ENCODE results near the gene CYP3A4. TPM values are rescaled to one million over a fixed set of nuclear protein-coding genes. Genes with fewer than 3 reads are reported as not detected.
"Not testable (repeated sequence)": the region's sequence is repeated elsewhere in the genome, so short reads cannot be mapped to it uniquely, and the experiment has no call there.

Gene CYP3A4
- total and polyA plus RNA-seq, 4 donors = 0.37 TPM; not detected in 3

GRCh38 chr7:99762680-99763327 is 21.2 kb downstream of the CYP3A4 start:
- no peak for TF ChIP-seq CTCF (IDR thresholded peaks at IDR 0.05; ENCODE audit: control extremely low read depth, extremely low read depth)
- peak; percentile 53 for ATAC-seq (ENCODE audit: insufficient read depth, low FRiP score)
- H3K4me3 ChIP-seq = no peak overlapping the region
- no peaks in the 10 kb centered on the region for H3K36me3 ChIP-seq (ENCODE audit: control insufficient read depth in 4 of 4, insufficient read depth in 4 of 4, low read length in 4 of 4)
- no peaks in the 10 kb centered on the region for H3K9me3 ChIP-seq (ENCODE audit: control insufficient read depth in 4 of 4, insufficient read depth in 3 of 4, low read length in 3 of 4)
- H3K9ac ChIP-seq (ENCODE audit: insufficient read depth in 1 of 2, low read length in 2 of 2) = peak overlapping the region in 1 of 2 donors; percentile 17
- no peak overlapping the region for H3K27ac ChIP-seq (ENCODE audit: low read depth in 1 of 2, low read length in 1 of 2)
- H3K4me1 ChIP-seq (ENCODE audit: control insufficient read depth in 5 of 5, insufficient read depth in 5 of 5, low read length in 5 of 5) = peaks cover 0 to 19% (median 0%) of the 10 kb centered on the region in 5 donors
- no peaks in the 10 kb centered on the region for H3K27me3 ChIP-seq (ENCODE audit: control insufficient read depth in 3 of 3, insufficient read depth in 3 of 3, low read length in 2 of 3)
- peak; percentile 39 to 93 (median 79) for DNase-seq
- WGBS, 2 donors = 75 to 82% methylated on average over 7 of the region's 7 CpGs

GRCh38 chr7:99755085-99755484 is 28.9 kb downstream of the CYP3A4 start:
- 98 to 100% methylated on average over 1 of the region's 1 CpG for WGBS, 2 donors

GRCh38 chr7:99752356-99752755 is 31.6 kb downstream of the CYP3A4 start:
- H3K27ac ChIP-seq (ENCODE audit: low read depth in 1 of 2, low read length in 1 of 2) = no peak overlapping the region
- ATAC-seq (ENCODE audit: insufficient read depth, low FRiP score) (no peak), DNase-seq (peak; percentile 70 to 90 (median 81))
- no peak overlapping the region for H3K4me3 ChIP-seq
- WGBS, 2 donors = 44 to 58% methylated on average over 3 of the region's 3 CpGs
- peaks cover 0 to 14% (median 5%) of the 10 kb centered on the region in 5 donors for H3K4me1 ChIP-seq (ENCODE audit: control insufficient read depth in 5 of 5, insufficient read depth in 5 of 5, low read length in 5 of 5)
- H3K36me3 ChIP-seq (ENCODE audit: control insufficient read depth in 4 of 4, insufficient read depth in 4 of 4, low read length in 4 of 4) = no peaks in the 10 kb centered on the region
- H3K9me3 ChIP-seq (ENCODE audit: control insufficient read depth in 4 of 4, insufficient read depth in 3 of 4, low read length in 3 of 4) = no peaks in the 10 kb centered on the region
- TF ChIP-seq CTCF (IDR thresholded peaks at IDR 0.05; ENCODE audit: control extremely low read depth, extremely low read depth) = no peak
- no peaks in the 10 kb centered on the region for H3K27me3 ChIP-seq (ENCODE audit: control insufficient read depth in 3 of 3, insufficient read depth in 3 of 3, low read length in 2 of 3)
- peak overlapping the region in 1 of 2 donors; percentile 39 for H3K9ac ChIP-seq (ENCODE audit: insufficient read depth in 1 of 2, low read length in 2 of 2)

More at GRCh38 chr7:99755085-99755484, 28.9 kb downstream of the CYP3A4 start:
- no peak for ATAC-seq (ENCODE audit: insufficient read depth, low FRiP score)
- no peak overlapping the region for H3K27ac ChIP-seq (ENCODE audit: low read depth in 1 of 2, low read length in 1 of 2)
- no peak overlapping the region for H3K9ac ChIP-seq (ENCODE audit: insufficient read depth in 1 of 2, low read length in 2 of 2)
- peaks cover 0 to 14% (median 5%) of the 10 kb centered on the region in 5 donors for H3K4me1 ChIP-seq (ENCODE audit: control insufficient read depth in 5 of 5, insufficient read depth in 5 of 5, low read length in 5 of 5)
- no peaks in the 10 kb centered on the region for H3K36me3 ChIP-seq (ENCODE audit: control insufficient read depth in 4 of 4, insufficient read depth in 4 of 4, low read length in 4 of 4)
- no peak for DNase-seq
- no peaks in the 10 kb centered on the region for H3K9me3 ChIP-seq (ENCODE audit: control insufficient read depth in 4 of 4, insufficient read depth in 3 of 4, low read length in 3 of 4)
- TF ChIP-seq CTCF (IDR thresholded peaks at IDR 0.05; ENCODE audit: control extremely low read depth, extremely low read depth) = no peak
- no peak overlapping the region for H3K4me3 ChIP-seq
- no peaks in the 10 kb centered on the region for H3K27me3 ChIP-seq (ENCODE audit: control insufficient read depth in 3 of 3, insufficient read depth in 3 of 3, low read length in 2 of 3)

- H3K36me3 ChIP-seq (ENCODE audit: control insufficient read depth in 4 of 4, insufficient read depth in 4 of 4, low read length in 4 of 4); H3K27me3 ChIP-seq (ENCODE audit: control insufficient read depth in 3 of 3, insufficient read depth in 3 of 3, low read length in 2 of 3); H3K27ac ChIP-seq (ENCODE audit: low read depth in 1 of 2, low read length in 1 of 2); H3K4me3 ChIP-seq; H3K9me3 ChIP-seq (ENCODE audit: control insufficient read depth in 4 of 4, insufficient read depth in 3 of 4, low read length in 3 of 4); DNase-seq: not testable (repeated sequence)
- peak overlapping the region in 1 of 2 donors; percentile 39 for H3K9ac ChIP-seq (ENCODE audit: insufficient read depth in 1 of 2, low read length in 2 of 2)
- peaks cover 0 to 14% (median 5%) of the 10 kb centered on the region in 5 donors for H3K4me1 ChIP-seq (ENCODE audit: control insufficient read depth in 5 of 5, insufficient read depth in 5 of 5, low read length in 5 of 5)
- ATAC-seq (ENCODE audit: insufficient read depth, low FRiP score) = peak; percentile 71
- 9 to 17% methylated on average over 5 of the region's 5 CpGs for WGBS, 2 donors
Measured at GRCh38 chr7:99751322-99752052, 32.5 kb downstream of the CYP3A4 start.

Data from lung (tissue), 12 donors.